IMR-90 (cell line): ENCODE data around the gene DPRX. TPM values are rescaled to one million over a fixed set of nuclear protein-coding genes. Genes with fewer than 3 reads are reported as not detected.

Experiments
- ATAC-seq: fragments of 200-7000 bp; cut with Tn5 transposase; 2 replicates; pipeline ENCODE4 v1.9.1; 2020; ENCODE audit warnings: low read depth, mild to moderate bottlenecking, moderate library complexity
- BruUV-seq: library from RNA; stranded (reverse); fragments of 400-500 nt; replicated peaks from 2 replicates; lab custom pipeline; 2021; lab: Mats Ljungman, UMichigan
- CTCF ChIA-PET: fragments of 300-600 bp; formaldehyde crosslinking; extraction: SDS; loops from one replicate; lab custom pipeline; 2021; ENCODE audit warnings: antibody characterized with exemption; lab: Yijun Ruan, JAX
- POLR2A ChIA-PET: fragments of 300-600 bp; sonication (Branson Sonifier 250); formaldehyde crosslinking; loops from one replicate; lab custom pipeline; 2022; ENCODE audit warnings: antibody characterized with exemption; ENCODE audit not compliant: unreplicated experiment; lab: Charles Lee
- DNase-seq: peaks from one replicate; pipeline ENCODE4 v3.0.0; 2013
- H2AFZ ChIP-seq: replicated peaks from 2 replicates; pipeline ENCODE3; 2013; ENCODE audit warnings: low read length, mild to moderate bottlenecking; ENCODE audit not compliant: poor library complexity
- H2AK5ac ChIP-seq: 2 replicates; pipeline ENCODE4 v1.6.1; 2013; ENCODE audit warnings: low read depth, low read length, inconsistent platforms
- H2AK9ac ChIP-seq: replicated peaks from 2 replicates; pipeline ENCODE3; 2013; ENCODE audit warnings: mild to moderate bottlenecking, low read depth, low read length, moderate library complexity; ENCODE audit not compliant: poor library complexity
- H2BK120ac ChIP-seq: 2 replicates; pipeline ENCODE4 v1.6.1; 2013; ENCODE audit warnings: low read depth, low read length, inconsistent platforms
- H2BK15ac ChIP-seq: 3 replicates; pipeline ENCODE4 v1.6.1; 2013; ENCODE audit warnings: low read depth, low read length, inconsistent platforms
- H2BK20ac ChIP-seq: 2 replicates; pipeline ENCODE4 v1.6.1; 2013; ENCODE audit warnings: low read depth, mild to moderate bottlenecking, inconsistent platforms, low read length, moderate library complexity
- H2BK5ac ChIP-seq: 2 replicates; pipeline ENCODE4 v1.6.1; 2013; ENCODE audit warnings: mild to moderate bottlenecking, low read depth, low read length, inconsistent platforms; ENCODE audit not compliant: poor library complexity, severe bottlenecking
- H3K14ac ChIP-seq: replicated peaks from 2 replicates; pipeline ENCODE4 v1.6.1; 2013; ENCODE audit warnings: low read depth, low read length, inconsistent platforms
- H3K18ac ChIP-seq: 2 replicates; pipeline ENCODE4 v1.6.1; 2013; ENCODE audit warnings: low read depth, low read length, control low read depth
- H3K23ac ChIP-seq: 2 replicates; pipeline ENCODE4 v1.6.1; 2013; ENCODE audit warnings: low read depth, low read length, inconsistent platforms
- H3K27ac ChIP-seq: 2 replicates; pipeline ENCODE4 v1.5.1; 2013; ENCODE audit warnings: mild to moderate bottlenecking, control low read depth, low read length; ENCODE audit not compliant: insufficient read depth
- H3K27me3 ChIP-seq: 2 replicates; pipeline ENCODE4 v1.6.1; 2013; ENCODE audit warnings: low read length; ENCODE audit not compliant: control insufficient read depth, insufficient read depth
- H3K36me3 ChIP-seq: 2 replicates; pipeline ENCODE4 v1.6.1; 2013; ENCODE audit warnings: low read length, mixed read lengths; ENCODE audit not compliant: control insufficient read depth, insufficient read depth
- H3K4ac ChIP-seq: 2 replicates; pipeline ENCODE4 v1.6.1; 2013; ENCODE audit warnings: low read depth, low read length, inconsistent platforms
- H3K4me1 ChIP-seq: 2 replicates; pipeline ENCODE4 v1.6.1; 2013; ENCODE audit warnings: low read length, mixed read lengths; ENCODE audit not compliant: control insufficient read depth, insufficient read depth
- H3K4me2 ChIP-seq: 2 replicates; pipeline ENCODE4 v1.6.1; 2013; ENCODE audit warnings: low read depth, mild to moderate bottlenecking, control low read depth, low read length, moderate library complexity
- H3K4me3 ChIP-seq: 2 replicates; pipeline ENCODE4 v1.5.1; 2013; ENCODE audit warnings: low read depth, mild to moderate bottlenecking, control low read depth, low read length, moderate library complexity; ENCODE audit not compliant: insufficient read depth
- H3K56ac ChIP-seq: 2 replicates; pipeline ENCODE4 v1.6.1; 2013; ENCODE audit warnings: low read length, inconsistent platforms; ENCODE audit not compliant: insufficient read depth; ENCODE audit errors: extremely low read depth
- H3K79me1 ChIP-seq, 2 experiments: 2 replicates each; pipeline ENCODE4 v1.6.1; 2013; ENCODE audit warnings: low read length in 2 of 2, inconsistent platforms in 1 of 2, low read depth in 1 of 2
- H3K9ac ChIP-seq: 2 replicates; pipeline ENCODE4 v1.6.1; 2013; ENCODE audit warnings: low read depth, low read length, control low read depth
- H3K9me1 ChIP-seq: 2 replicates; pipeline ENCODE4 v1.6.1; 2013; ENCODE audit warnings: low read length, inconsistent platforms; ENCODE audit not compliant: insufficient read depth
- H3K9me3 ChIP-seq: 2 replicates; pipeline ENCODE4 v1.6.1; 2013; ENCODE audit warnings: low read length; ENCODE audit not compliant: control insufficient read depth, insufficient read depth
- H4K20me1 ChIP-seq: 2 replicates; pipeline ENCODE4 v1.6.1; 2013; ENCODE audit warnings: low read length, inconsistent platforms; ENCODE audit not compliant: insufficient read depth
- H4K5ac ChIP-seq: 2 replicates; pipeline ENCODE4 v1.6.1; 2013; ENCODE audit warnings: mild to moderate bottlenecking, low read depth, low read length, control low read depth
- H4K8ac ChIP-seq, 2 experiments: 2 replicates each; pipeline ENCODE4 v1.6.1; 2013; ENCODE audit warnings: low read depth in 2 of 2, low read length in 2 of 2, control low read depth in 1 of 2, inconsistent platforms in 1 of 2
- H4K91ac ChIP-seq: 2 replicates; pipeline ENCODE4 v1.6.1; 2013; ENCODE audit warnings: low read depth, low read length, inconsistent platforms; ENCODE audit not compliant: insufficient read depth
- NFE2L2 ChIP-seq: fragments of 150-350 bp; IDR thresholded peaks from 2 replicates; pipeline ENCODE4 v1.6.1; 2016; ENCODE audit warnings: low read depth, mild to moderate bottlenecking, low read length
- WGBS, 2 experiments: methylation state at CpG; one replicate each; pipeline versions ENCODE4 v1.1.5 to v1.1.7; 2013; ENCODE audit warnings: missing lambda C conversion rate in 2 of 2; ENCODE audit not compliant: insufficient read length in 1 of 2; ENCODE audit errors: extremely low coverage in 2 of 2; 5-methylcytosine and 5-hydroxymethylcytosine counted together
- dilution Hi-C: fragments of 300-500 bp; cut with HindIII; formaldehyde crosslinking; loops from one replicate; pipeline ENCODE4 v1.14.3; 2018; ENCODE audit warnings: low sequenced_read_pairs; ENCODE audit not compliant: unreplicated experiment
- in situ Hi-C: fragments of 300-500 bp; cut with MboI; formaldehyde crosslinking; loops from 3 replicates; pipeline ENCODE4 v1.14.3; 2019; ENCODE audit warnings: low sequenced_read_pairs, inconsistent platforms, mixed read lengths
- intact Hi-C: fragments of 100-400 bp; cut with micrococcal nuclease; formaldehyde crosslinking; loops from 2 replicates; pipeline ENCODE4 v1.10.0; 2022
- polyA plus RNA-seq, 3 experiments: library from polyadenylated mRNA; depleted of rRNA; stranded (reverse); fragments of >200 nt; gene quantifications; 2 replicates each; pipeline ENCODE4 v1.2.3, GENCODE V29; 2012; ENCODE audit warnings: low replicate concordance in 1 of 3
- total RNA-seq: library from RNA; depleted of rRNA; stranded (reverse); fragments of >200 nt; gene quantifications from 2 replicates; pipeline ENCODE4 v1.2.3, GENCODE V29; 2012

Gene DPRX
- total and polyA plus RNA-seq, 2 of the 4 experiments (the other 2 are of a cell fraction) = not detected

DNA sequence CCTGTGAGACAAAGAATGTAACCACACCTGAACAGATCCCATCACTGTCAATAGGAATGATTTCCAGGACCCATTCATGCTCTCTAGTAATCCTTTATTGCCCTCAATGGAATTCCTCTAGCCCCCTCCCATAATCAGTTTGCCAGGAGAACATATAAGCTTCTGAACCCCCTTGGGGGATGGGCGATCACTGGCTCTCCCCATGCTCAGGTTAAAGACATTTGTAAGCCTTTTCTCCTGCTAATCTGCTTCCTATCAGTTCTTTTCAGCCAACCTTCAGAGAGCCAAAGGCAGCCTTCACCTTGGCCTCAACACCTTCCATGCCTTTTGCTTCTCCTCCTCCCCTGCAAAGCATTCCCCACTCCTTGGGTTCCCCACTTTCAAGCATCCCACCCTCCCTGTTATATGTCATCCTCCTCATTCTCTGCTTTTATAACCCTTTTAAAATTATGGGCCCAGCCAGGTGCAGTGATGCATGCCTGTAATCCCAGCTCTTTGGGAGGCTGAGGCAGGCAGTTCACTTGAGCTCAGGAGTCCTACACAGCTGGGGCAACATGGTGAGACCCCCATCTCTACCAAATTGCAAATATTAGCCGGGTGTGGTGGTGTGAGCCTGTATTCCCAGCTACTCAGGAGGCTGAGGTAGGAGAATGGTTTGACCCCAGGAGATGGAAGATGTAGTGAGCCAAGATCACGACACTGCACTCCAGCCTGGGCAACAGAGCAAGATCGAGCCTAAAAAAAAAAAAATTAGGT lies 12.4 kb downstream of the DPRX start:
- Histone ChIP-seq H2AK9ac (no peak overlapping the region), H4K8ac (no peak overlapping the region), H3K36me3 (no peaks in the 10 kb centered on the region), H3K79me1 (no peaks in the 10 kb centered on the region), H3K9me1 (no peaks in the 10 kb centered on the region), H2BK120ac (no peak overlapping the region), H4K5ac (no peak overlapping the region), H3K18ac (no peak overlapping the region), H3K4me2 (no peak overlapping the region), H4K91ac (no peak overlapping the region), H3K14ac (no peak overlapping the region), H3K4me3 (no peak overlapping the region), H2BK5ac (no peak overlapping the region), H3K9ac (no peak overlapping the region), H2AK5ac (no peak overlapping the region), H3K27me3 (no peaks in the 10 kb centered on the region), H2AFZ (no peak overlapping the region), H3K4ac (no peak overlapping the region), H3K56ac (no peak overlapping the region), H4K20me1 (no peaks in the 10 kb centered on the region), H2BK15ac (no peak overlapping the region), H3K27ac (no peak overlapping the region), H3K23ac (no peak overlapping the region), H3K4me1 (no peaks in the 10 kb centered on the region), H2BK20ac (no peak overlapping the region), H3K9me3 (peaks cover 36% of the 10 kb centered on the region)
- no peak for TF ChIP-seq NFE2L2
- BruUV-seq = no TSS peak
- DNase-seq = no peak
- in situ Hi-C loops (no loop called here), intact Hi-C loops (no loop called here), dilution Hi-C loops (no loop called here)
- no peak for ATAC-seq
- 8% methylated on average over 2 of the region's 4 CpGs; no CpG with 5 or more reads in 1 of the 2 experiments for WGBS, 2 experiments
- ChIA-PET CTCF (no interaction called here), POLR2A (no interaction called here)
